ENCODE results near the gene CFAP90. TPM values are rescaled to one million over a fixed set of nuclear protein-coding genes. Genes with fewer than 3 reads are reported as not detected.
A peak's percentile ranks its signal among the peaks of the same experiment; 100 is the strongest.

CFAP90 gene
- total RNA-seq, 1 experiment from 2014 or later: 0.29 TPM

DNA sequence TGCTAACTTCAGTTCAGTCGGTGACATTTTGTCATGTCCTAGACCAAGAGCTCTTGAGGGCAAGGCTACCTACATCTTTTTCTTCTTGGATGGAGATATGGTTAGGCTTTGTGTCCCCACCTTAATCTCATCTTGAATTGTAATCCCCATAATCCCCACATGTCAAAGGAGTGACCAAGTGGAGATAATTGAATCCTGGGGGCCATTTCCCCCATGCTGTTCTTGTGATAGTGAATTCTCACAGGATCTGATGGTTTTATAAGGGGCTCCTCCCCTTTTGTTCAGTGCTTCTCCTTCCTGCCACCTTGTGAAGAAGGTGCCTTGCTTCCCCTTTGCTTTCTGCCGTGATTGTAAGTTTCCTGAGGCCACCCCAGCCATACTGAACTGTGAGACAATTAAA, 2.1 kb upstream of the CFAP90 start:
- Mint-ChIP-seq H3K4me1 (ENCODE audit: low read depth, unreplicated experiment) (peaks cover 5% of the 10 kb centered on the region), H3K4me3 (ENCODE audit: unreplicated experiment) (no peak overlapping the region), H3K36me3 (ENCODE audit: insufficient read depth, unreplicated experiment) (peaks cover 6% of the 10 kb centered on the region), H3K9me3 (ENCODE audit: unreplicated experiment) (no peaks in the 10 kb centered on the region), H3K27ac (ENCODE audit: unreplicated experiment) (no peak overlapping the region), H3K27me3 (ENCODE audit: insufficient read depth, unreplicated experiment) (peaks cover 5% of the 10 kb centered on the region)
- no peaks in the 10 kb centered on the region for H3K36me3 ChIP-seq (ENCODE audit: control insufficient read depth, insufficient read depth, low read length)
- H3K27me3 ChIP-seq (replicated peaks; ENCODE audit: control insufficient read depth, insufficient read depth, low read length): no peaks in the 10 kb centered on the region
- BruUV-seq (replicated peaks): no TSS peak
- intact Hi-C loops (cut with micrococcal nuclease; ENCODE audit: unreplicated experiment): loop anchor here (10.0 kb wide), 1 partner anchor 88 kb away; no protein-coding TSS in a partner anchor
- POLR2A ChIA-PET: no interaction called here
- TF ChIP-seq, protein P1, sequence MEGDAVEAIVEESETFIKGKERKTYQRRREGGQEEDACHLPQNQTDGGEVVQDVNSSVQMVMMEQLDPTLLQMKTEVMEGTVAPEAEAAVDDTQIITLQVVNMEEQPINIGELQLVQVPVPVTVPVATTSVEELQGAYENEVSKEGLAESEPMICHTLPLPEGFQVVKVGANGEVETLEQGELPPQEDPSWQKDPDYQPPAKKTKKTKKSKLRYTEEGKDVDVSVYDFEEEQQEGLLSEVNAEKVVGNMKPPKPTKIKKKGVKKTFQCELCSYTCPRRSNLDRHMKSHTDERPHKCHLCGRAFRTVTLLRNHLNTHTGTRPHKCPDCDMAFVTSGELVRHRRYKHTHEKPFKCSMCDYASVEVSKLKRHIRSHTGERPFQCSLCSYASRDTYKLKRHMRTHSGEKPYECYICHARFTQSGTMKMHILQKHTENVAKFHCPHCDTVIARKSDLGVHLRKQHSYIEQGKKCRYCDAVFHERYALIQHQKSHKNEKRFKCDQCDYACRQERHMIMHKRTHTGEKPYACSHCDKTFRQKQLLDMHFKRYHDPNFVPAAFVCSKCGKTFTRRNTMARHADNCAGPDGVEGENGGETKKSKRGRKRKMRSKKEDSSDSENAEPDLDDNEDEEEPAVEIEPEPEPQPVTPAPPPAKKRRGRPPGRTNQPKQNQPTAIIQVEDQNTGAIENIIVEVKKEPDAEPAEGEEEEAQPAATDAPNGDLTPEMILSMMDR (IDR thresholded peaks at IDR 0.05; ENCODE audit: insufficient read depth in 1 of 2, low read depth in 1 of 2, low read length in 1 of 2, severe bottlenecking in 1 of 2, unreplicated experiment in 1 of 2): no peak
- H3K4me1 ChIP-seq: no peaks in the 10 kb centered on the region; the same call in 1 of the 2 replicates
- CTCF ChIA-PET: no interaction called here
- peaks cover 5% of the 10 kb centered on the region; the same call in 1 of the 2 replicates for H3K9me3 ChIP-seq
- H3K4me3 ChIP-seq (ENCODE audit: low read depth, low read length): no peak overlapping the region
- DNase-seq: no peak

- no peaks in the 10 kb centered on the region for H3K27me3 ChIP-seq (replicated peaks; ENCODE audit: control insufficient read depth, insufficient read depth, low read length)
- BruUV-seq (replicated peaks): no TSS peak
- CTCF ChIA-PET: no interaction called here
- Mint-ChIP-seq H3K27me3 (ENCODE audit: insufficient read depth, unreplicated experiment) (peaks cover 5% of the 10 kb centered on the region), H3K4me1 (ENCODE audit: low read depth, unreplicated experiment) (peaks cover 5% of the 10 kb centered on the region), H3K9me3 (ENCODE audit: unreplicated experiment) (no peaks in the 10 kb centered on the region), H3K36me3 (ENCODE audit: insufficient read depth, unreplicated experiment) (peaks cover 6% of the 10 kb centered on the region), H3K27ac (ENCODE audit: unreplicated experiment) (no peak overlapping the region), H3K4me3 (ENCODE audit: unreplicated experiment) (no peak overlapping the region)
- intact Hi-C loops (cut with micrococcal nuclease; ENCODE audit: unreplicated experiment): loop anchor here (10.0 kb wide), 1 partner anchor 88 kb away; no protein-coding TSS in a partner anchor
- H3K4me1 ChIP-seq: no peaks in the 10 kb centered on the region; the same call in 1 of the 2 replicates
- H3K9me3 ChIP-seq: peaks cover 5% of the 10 kb centered on the region; the same call in 1 of the 2 replicates
- POLR2A ChIA-PET: no interaction called here
- no peak overlapping the region for H3K4me3 ChIP-seq (ENCODE audit: low read depth, low read length)
- DNase-seq: no peak
- H3K36me3 ChIP-seq (ENCODE audit: control insufficient read depth, insufficient read depth, low read length): no peaks in the 10 kb centered on the region
- TF ChIP-seq, protein P1 (IDR thresholded peaks at IDR 0.05; ENCODE audit: insufficient read depth in 1 of 2, low read depth in 1 of 2, low read length in 1 of 2, severe bottlenecking in 1 of 2, unreplicated experiment in 1 of 2): no peak
These were observed 1.6 kb upstream of the CFAP90 start for GRCh38 chr5:7852542-7852941.

GRCh38 chr5:7851617-7852289, 820 bp upstream of the CFAP90 start:
- ChIA-PET CTCF (interaction anchor here (0.5 to 2.6 kb wide), 3 partner anchors 18 to 189 kb away, joined by 3 to 10 read pairs (median 10); partner anchors contain the start of genes FASTKD3 and MTRR), POLR2A (no interaction called here)
- Histone ChIP-seq H3K9me3 (peaks cover 5% of the 10 kb centered on the region; the same call in 1 of the 2 replicates), H3K4me3 (ENCODE audit: low read depth, low read length) (no peak overlapping the region), H3K4me1 (no peaks in the 10 kb centered on the region; the same call in 1 of the 2 replicates), H3K36me3 (ENCODE audit: control insufficient read depth, insufficient read depth, low read length) (no peaks in the 10 kb centered on the region), H3K27me3 (replicated peaks; ENCODE audit: control insufficient read depth, insufficient read depth, low read length) (no peaks in the 10 kb centered on the region)
- H3K36me3 Mint-ChIP-seq (ENCODE audit: insufficient read depth, unreplicated experiment): peaks cover 6% of the 10 kb centered on the region
- peak overlapping the region; percentile 79 for H3K4me3 Mint-ChIP-seq (ENCODE audit: unreplicated experiment)
- H3K27ac Mint-ChIP-seq (ENCODE audit: unreplicated experiment): peak overlapping the region; percentile 55
- H3K4me1 Mint-ChIP-seq (ENCODE audit: low read depth, unreplicated experiment): peaks cover 3% of the 10 kb centered on the region
- H3K9me3 Mint-ChIP-seq (ENCODE audit: unreplicated experiment): no peaks in the 10 kb centered on the region
- no peak for DNase-seq
- BruUV-seq (replicated peaks): TSS peak; percentile 54
- TF ChIP-seq, protein P1 (IDR thresholded peaks at IDR 0.05; ENCODE audit: insufficient read depth in 1 of 2, low read depth in 1 of 2, low read length in 1 of 2, severe bottlenecking in 1 of 2, unreplicated experiment in 1 of 2): no peak
- H3K27me3 Mint-ChIP-seq (ENCODE audit: insufficient read depth, unreplicated experiment): peaks cover 8% of the 10 kb centered on the region
- intact Hi-C loops (cut with micrococcal nuclease; ENCODE audit: unreplicated experiment): loop anchor here (2.0 to 10.0 kb wide), 2 partner anchors 35 to 87 kb away; no protein-coding TSS in a partner anchor

All from Caco-2 (cell line).